HG03521 (cell line): ENCODE measurements around the gene RIOK3.
"Not testable (repeated sequence)": the region's sequence is repeated elsewhere in the genome, so short reads cannot be mapped to it uniquely, and the experiment has no call there.

ENCODE experiments used
- ATAC-seq: cut with Tn5 transposase; IDR thresholded peaks from one replicate; pipeline ENCODE4 v1.9.1; 2021; ENCODE audit warnings: mild to moderate bottlenecking, moderate library complexity; ENCODE audit not compliant: unreplicated experiment

Gene RIOK3

GRCh38 chr18:23451011-23451410, 2.1 kb upstream of the RIOK3 start:
- no peak for ATAC-seq

DNA sequence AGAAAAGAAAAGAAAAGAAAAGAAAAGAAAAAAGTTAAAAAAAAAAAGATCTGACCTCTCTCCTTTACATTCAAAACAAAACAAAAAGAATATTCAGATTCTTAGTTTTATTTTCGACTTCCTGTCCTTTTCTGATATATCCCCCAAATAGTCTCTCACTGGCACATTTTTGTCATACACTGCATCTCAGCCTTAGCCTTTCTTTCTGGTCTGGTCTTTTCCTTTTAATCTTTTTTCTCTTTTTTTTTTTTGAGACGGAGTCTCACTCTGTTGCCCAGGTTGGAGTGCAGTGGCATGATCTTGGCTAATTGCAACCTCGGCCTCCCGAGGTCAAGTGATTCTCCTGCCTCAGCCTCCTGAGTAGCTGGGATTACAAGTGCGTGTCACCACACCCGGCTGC, 1.6 kb upstream of the RIOK3 start:
- ATAC-seq: no peak

GRCh38 chr18:23452347-23452727, 750 bp upstream of the RIOK3 start:
- ATAC-seq: no peak

DNA sequence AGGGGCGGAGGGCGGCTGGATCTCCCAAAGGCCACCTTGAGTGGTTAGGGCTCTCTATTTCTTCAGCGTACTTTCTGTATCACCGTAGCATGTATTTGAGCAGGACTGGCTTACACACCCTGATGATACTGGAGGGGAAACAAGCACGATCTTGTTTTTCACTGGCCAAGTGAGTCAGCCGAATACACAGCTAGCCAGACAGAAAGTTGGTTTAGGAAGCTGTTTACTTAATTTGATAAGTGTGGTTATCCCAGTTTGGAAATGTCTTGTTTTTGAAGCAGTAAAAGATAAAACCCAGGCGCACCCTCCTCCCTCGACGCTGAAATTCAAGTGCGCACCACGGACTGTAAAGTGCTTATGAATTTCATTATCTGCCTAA, 582 bp downstream of the RIOK3 start:
- no peak for ATAC-seq

GRCh38 chr18:23456835-23457234, 3.7 kb downstream of the RIOK3 start:
- no peak for ATAC-seq

DNA sequence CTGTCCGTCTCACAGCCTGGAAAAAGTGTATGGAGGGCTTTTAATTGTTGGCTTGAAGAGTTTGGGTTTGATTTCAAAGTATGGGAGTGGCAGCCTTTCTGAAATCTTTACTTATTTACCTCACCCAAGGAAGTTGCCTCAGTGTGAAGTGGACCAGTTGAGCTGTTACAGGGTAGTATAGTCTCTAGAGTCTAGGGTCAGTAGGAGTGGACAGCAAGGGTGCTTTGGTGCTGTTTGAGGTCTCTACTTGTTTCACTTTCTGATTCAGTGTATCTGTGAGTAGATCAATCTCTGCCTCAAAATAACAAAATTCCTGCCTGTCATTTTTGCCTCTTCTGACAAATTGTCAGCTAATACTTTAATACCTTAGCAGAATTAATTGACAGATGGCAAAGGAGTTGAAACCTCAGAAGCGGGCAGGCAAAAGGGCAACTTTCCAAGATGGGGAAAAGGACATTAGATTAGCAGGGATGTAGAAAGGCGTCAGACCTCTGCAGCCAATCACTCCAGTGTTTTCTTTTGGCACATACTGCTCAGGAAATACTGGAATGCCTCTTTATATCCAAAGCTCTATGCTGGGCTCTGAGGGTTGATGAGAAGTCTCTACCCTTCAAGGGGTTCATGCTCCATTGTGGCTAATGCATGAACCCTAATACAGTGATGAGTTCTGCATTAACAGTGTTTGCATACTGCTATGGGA, 5.9 kb downstream of the RIOK3 start:
- no peak for ATAC-seq

DNA sequence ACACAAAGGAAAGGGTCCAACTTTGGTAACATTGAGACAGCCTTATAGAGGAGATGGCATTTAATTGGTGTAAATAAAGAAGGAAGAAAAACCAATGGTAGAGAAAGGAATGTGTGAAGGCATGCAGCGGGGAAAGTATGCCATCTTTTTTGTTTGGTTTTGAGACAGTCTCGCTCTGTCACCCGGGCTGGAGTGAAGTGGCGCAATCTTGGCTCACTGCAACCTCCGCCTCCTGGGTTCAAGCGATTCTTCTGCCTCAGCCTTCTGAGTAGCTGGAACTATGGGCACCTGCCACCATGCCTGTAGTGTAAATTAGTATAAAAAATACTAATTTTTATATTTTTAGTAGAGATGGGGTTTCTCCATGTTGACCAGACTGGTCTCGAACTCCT, 6.4 kb downstream of the RIOK3 start:
- ATAC-seq: no peak

- ATAC-seq: no peak
Observed at GRCh38 chr18:23460285-23461273, 7.5 kb downstream of the RIOK3 start.

DNA sequence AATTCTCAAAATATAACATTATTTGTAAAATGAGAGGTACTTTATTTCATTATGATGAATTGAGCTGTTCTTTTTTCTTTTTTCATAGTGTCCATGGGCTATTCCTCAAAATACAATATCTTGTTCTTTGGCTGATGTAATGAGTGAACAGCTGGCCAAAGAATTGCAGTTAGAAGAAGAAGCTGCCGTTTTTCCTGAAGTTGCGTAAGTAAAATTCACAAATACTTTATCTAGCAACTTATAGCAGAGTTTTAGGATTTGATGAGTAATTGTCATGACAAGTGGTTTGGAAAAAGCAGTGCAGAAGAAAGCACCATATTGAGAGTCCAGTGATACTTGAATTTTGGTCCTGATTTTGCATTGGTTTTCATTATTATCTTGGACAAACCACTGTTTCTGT, 9.8 kb downstream of the RIOK3 start:
- no peak for ATAC-seq

- ATAC-seq: no peak
Observed at GRCh38 chr18:23468753-23469459, 15.8 kb downstream of the RIOK3 start.

GRCh38 chr18:23470620-23471387, 17.7 kb downstream of the RIOK3 start:
- no peak for ATAC-seq

DNA sequence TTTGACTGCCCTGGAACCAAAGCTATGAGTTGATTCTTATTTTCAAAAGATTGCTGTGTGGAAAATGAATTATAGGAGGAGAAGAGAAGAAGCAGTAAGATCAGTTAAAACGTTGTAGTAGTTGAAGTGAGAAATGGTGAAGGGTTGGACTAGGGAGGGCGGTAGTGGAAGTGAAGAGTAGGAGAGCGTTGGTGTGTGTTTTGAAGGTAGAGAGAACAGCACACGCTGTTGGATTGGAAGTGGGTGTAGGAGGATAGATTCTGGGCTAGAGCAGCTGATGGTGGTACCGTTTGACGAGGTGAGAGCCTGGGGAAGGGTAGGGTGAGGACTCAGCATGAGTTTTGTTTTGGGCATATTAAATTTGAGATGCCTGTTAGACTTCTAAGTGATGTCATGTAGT, 18.4 kb downstream of the RIOK3 start:
- ATAC-seq: no peak

- ATAC-seq: no peak
Observed at GRCh38 chr18:23479829-23480505, 26.9 kb downstream of the RIOK3 start.

DNA sequence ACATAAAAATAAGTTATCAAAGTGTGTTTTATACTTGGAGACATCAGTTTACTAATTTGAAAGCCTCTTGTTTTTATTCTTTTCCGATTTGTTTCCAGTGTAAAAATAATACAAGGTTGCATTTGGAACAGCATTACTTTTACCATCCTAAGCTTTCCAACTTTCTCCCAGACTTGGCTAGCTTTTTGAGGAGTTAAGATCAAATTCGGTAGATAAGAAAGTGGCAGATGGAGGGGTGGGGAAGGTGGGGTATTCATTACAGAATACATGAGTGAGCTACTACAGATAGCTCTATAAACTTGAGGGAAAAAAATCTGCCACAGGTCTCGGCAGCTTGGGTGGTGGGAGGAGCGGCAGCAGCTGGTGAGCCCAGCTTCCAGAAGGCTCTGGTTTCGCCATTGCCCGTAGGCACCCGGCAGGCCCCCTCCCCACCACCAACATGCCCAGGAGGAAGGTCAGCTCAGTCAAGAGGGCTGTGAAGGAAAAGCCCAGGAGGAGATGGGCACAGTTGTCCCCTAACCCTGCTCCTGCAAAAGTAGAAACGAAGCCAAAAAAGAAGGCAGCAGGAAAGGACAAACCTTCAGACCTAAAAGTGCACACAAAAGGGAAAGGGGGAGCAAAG, 31.6 kb downstream of the RIOK3 start:
- no peak for ATAC-seq

DNA sequence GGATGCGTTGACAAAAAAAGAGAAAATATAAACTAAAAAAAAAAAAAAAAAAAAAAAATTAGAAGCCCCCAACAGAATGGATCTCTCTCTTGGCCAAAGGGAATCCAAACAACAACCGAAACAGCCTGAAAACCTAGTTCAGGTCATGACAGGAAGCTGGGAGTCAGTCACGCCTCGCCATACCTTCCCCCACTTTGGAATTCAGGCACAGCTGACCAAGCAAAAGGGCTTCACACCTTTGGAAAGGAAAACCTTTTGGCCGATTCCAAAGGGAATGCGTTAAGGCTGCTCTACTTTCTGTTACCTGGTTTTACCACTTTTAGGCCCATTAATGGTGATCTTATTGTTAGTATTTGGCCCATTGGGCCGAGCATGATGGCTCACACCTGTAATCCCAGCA, 32.3 kb downstream of the RIOK3 start:
- ATAC-seq: no peak

- ATAC-seq: peak; percentile 80
Observed at GRCh38 chr18:23487738-23488570, 34.9 kb downstream of the RIOK3 start.

GRCh38 chr18:23489586-23489985, 36.5 kb downstream of the RIOK3 start:
- not testable (repeated sequence) for ATAC-seq

- ATAC-seq: no peak
Observed at GRCh38 chr18:23493654-23494053, 40.6 kb downstream of the RIOK3 start.

GRCh38 chr18:23494992-23495391, 41.9 kb downstream of the RIOK3 start:
- ATAC-seq: no peak
